Tibial nerve (tissue), 4 donors: ENCODE data around the gene SRA1. TPM values are rescaled to one million over a fixed set of nuclear protein-coding genes. Genes with fewer than 3 reads are reported as not detected.

ENCODE experiments used
- DNase-seq, 2 donors: peaks; one replicate each; pipeline ENCODE4 v3.0.0-alpha.2; 2019; ENCODE audit warnings: low spot score in 2 of 2
- H3K27ac ChIP-seq, 4 donors: fragments of 200-600 bp; sonication (generic) in 3 of 4; one replicate each; pipeline ENCODE4 v1.5.1; 2017 to 2019; ENCODE audit warnings: mild to moderate bottlenecking in 1 of 4
- H3K27me3 ChIP-seq, 2 donors: fragments of 200-600 bp; sonication (generic) in 1 of 2; one replicate each; pipeline versions ENCODE4 v1.5.1 to v1.6.0; 2017 to 2019
- H3K36me3 ChIP-seq, 3 donors: fragments of 200-600 bp; sonication (generic); one replicate each; pipeline ENCODE4 v1.5.1; 2018 to 2019
- H3K4me1 ChIP-seq, 4 donors: fragments of 200-600 bp; sonication (generic) in 3 of 4; one replicate each; pipeline ENCODE4 v1.5.1; 2017 to 2019
- H3K4me3 ChIP-seq, 4 donors: fragments of 200-600 bp; sonication (generic) in 3 of 4; one replicate each; pipeline ENCODE4 v1.5.1; 2017 to 2019; ENCODE audit warnings: mild to moderate bottlenecking in 1 of 4, moderate library complexity in 1 of 4
- H3K9me3 ChIP-seq, 4 donors: fragments of 200-600 bp; sonication (generic) in 3 of 4; one replicate each; pipeline ENCODE4 v1.5.1; 2017 to 2019
- EP300 ChIP-seq, 2 donors: sonication (generic); formaldehyde crosslinking; IDR thresholded peaks; one replicate each; pipeline ENCODE4 v1.6.1; 2017; ENCODE audit warnings: antibody characterized with exemption in 2 of 2, mild to moderate bottlenecking in 1 of 2
- POLR2A ChIP-seq, 2 donors: fragments of 450-650 bp; IDR thresholded peaks; one replicate each; pipeline ENCODE4 v1.6.1; 2017; ENCODE audit warnings: antibody characterized with exemption in 2 of 2, mild to moderate bottlenecking in 2 of 2, moderate library complexity in 2 of 2
- WGBS, 2 donors: methylation state at CpG; one replicate each; pipeline ENCODE4 v1.1.5; 2018; 5-methylcytosine and 5-hydroxymethylcytosine counted together
- total RNA-seq, 4 donors: library from RNA; depleted of rRNA; stranded (reverse); fragments of >200 nt; gene quantifications; one replicate each; pipeline ENCODE4 v1.1.0, GENCODE V29; 2016
- TF ChIP-seq, protein P1 (sequence below), 5 experiments: fragments of 200-600 bp in 3 of 5; fragments of 450-650 bp in 2 of 5; sonication (generic) in 3 of 5; IDR thresholded peaks; one replicate each; pipeline ENCODE4 v1.5.1; 2016 to 2019; ENCODE audit warnings: antibody characterized with exemption in 5 of 5, mild to moderate bottlenecking in 3 of 5, moderate library complexity in 2 of 5

SRA1 gene
- total RNA-seq, 4 donors from 2014 or later: 16.6 to 23.7 (median 19.2) TPM

DNA sequence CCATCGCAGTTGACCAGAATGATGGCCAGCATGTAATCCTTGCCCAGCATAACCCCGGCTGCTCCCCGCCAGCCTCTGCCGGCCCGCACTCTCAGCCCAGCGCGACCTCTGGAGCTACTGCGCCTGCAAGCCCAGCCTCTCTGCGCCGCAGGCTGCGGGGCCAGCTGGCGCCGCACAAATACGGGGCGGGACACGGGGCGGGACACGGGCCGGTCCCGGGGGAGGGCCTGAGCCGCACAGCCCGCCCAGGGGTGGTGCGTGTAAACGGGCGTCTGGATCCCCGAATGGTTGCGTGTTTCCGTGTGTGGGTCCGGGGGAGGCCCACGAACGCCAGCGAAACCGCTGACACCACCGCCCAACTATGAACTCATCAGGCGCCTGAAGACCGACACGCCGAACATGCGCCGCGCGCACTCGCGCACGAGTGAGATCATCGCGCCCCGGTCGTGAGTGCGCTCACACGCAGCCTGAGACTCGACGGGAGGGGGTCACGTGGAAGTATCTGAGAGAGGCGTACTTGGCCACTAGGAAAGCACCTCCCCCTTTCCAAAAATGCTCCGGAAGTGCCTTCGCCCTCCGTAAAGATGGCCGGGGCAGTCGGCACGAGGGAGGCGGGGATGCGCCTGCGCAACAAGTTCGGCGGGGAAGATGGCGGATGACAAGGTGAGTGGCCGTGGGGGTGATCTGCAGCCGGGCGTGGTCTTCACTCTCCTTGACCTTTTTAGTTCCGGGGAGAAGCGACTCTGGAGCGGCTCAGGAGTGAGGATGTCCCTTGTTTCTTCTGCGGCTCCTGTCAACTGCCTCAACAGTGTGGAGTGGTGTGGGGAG, 7.1 kb upstream of the SRA1 start, which contains the start of the genes APBB3 and SLC35A4:
APBB3 (minus strand) TSS at position 403 of the 828 bp plus-strand sequence; CDS start at position 50, 353 bp downstream.
SLC35A4 (plus strand) TSS at position 633 of the 828 bp plus-strand sequence. CDS start 2,342 bp downstream, outside the sequence.
- 1% methylated on average over 39 to 59 of the region's 74 CpGs for WGBS, 2 donors
- Histone ChIP-seq H3K36me3 (peaks cover 0 to 68% (median 2%) of the 10 kb centered on the region in 3 donors), H3K27me3 (no peaks in the 10 kb centered on the region), H3K9me3 (no peaks in the 10 kb centered on the region), H3K4me3 (peak within 1 kb of the TSS; percentile 58 to 97 (median 74)), H3K27ac (peak within 1 kb of the TSS; percentile 95 to 98 (median 96)), H3K4me1 (peaks cover 0 to 64% (median 25%) of the 10 kb centered on the region in 4 donors)
- peak; percentile 97 to 99 for TF ChIP-seq EP300 (IDR thresholded peaks at IDR 0.05)
- TF ChIP-seq POLR2A (IDR thresholded peaks at IDR 0.05): peak in 1 of 2 donors; percentile 91
- TF ChIP-seq, protein P1, sequence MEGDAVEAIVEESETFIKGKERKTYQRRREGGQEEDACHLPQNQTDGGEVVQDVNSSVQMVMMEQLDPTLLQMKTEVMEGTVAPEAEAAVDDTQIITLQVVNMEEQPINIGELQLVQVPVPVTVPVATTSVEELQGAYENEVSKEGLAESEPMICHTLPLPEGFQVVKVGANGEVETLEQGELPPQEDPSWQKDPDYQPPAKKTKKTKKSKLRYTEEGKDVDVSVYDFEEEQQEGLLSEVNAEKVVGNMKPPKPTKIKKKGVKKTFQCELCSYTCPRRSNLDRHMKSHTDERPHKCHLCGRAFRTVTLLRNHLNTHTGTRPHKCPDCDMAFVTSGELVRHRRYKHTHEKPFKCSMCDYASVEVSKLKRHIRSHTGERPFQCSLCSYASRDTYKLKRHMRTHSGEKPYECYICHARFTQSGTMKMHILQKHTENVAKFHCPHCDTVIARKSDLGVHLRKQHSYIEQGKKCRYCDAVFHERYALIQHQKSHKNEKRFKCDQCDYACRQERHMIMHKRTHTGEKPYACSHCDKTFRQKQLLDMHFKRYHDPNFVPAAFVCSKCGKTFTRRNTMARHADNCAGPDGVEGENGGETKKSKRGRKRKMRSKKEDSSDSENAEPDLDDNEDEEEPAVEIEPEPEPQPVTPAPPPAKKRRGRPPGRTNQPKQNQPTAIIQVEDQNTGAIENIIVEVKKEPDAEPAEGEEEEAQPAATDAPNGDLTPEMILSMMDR (IDR thresholded peaks at IDR 0.05): peak in 2 of 5 experiments; percentile 15 to 57
- peak; percentile 94 to 96 for DNase-seq

DNA sequence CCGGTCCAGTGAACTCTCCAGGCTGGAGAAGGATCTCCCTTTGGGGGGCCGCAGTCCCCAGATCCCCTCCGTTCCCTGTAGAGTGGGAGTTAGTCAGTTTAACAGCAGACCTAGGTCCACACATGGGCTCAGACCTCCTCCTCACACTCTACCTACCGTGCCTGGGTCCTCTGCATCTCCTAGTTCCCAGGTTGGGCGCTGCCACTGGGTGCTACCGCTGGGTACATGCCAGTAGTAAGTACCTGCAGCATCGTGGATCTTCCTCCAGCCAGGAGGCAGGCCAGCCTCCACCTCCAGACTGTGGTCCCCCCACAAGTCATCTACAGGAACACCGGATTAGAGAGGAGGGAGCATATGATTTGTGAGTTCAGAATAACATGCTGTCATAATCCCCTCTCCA, 6.3 kb upstream of the SRA1 start:
- no peak for DNase-seq
- peaks cover 0 to 70% (median 2%) of the 10 kb centered on the region in 3 donors for H3K36me3 ChIP-seq

DNA sequence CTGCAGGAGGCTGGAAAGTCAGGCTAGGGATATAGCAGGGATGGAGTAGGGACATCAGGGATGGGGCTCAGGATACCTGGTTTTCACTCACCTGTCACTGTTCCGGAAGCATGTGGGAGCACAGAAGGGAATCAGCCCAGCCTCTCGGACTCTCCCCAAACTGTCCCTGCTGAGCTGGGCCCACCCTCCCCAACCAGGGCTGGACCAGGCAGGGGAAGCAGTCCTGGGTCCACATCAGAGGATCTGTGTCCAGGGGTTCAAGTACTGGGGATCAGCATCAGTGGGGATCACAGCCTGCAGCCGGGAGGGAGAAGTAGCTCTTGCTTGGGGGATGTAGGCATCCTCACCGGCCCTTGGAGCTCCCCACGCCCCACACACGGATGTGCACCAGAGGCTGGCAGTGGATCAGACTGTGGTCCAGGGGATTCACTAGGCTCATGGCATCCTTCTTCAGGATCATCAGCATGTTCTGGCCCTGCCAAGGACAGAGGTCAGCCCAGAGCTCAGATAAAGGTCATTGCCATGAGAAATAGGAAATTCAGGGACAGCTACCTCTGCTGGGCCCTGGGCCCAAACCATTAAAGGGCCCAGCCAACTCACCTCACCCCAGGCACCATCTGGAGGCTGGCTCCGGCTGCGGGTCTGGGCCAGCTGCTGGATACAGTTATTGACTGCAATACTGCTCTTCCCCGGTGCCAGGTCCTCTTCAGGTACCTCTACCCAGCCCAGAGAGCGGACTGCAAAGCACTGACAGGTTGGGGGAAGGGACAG, 4.7 kb upstream of the SRA1 start:
- peak overlapping the region in 1 of 4 donors; percentile 13 for H3K27ac ChIP-seq
- H3K36me3 ChIP-seq: peaks cover 0 to 60% (median 0%) of the 10 kb centered on the region in 3 donors
- H3K27me3 ChIP-seq: no peaks in the 10 kb centered on the region
- WGBS, 2 donors: 90% methylated on average over 8 to 10 of the region's 10 CpGs
- no peak for DNase-seq
- TF ChIP-seq, protein P1 (IDR thresholded peaks at IDR 0.05): no peak
- TF ChIP-seq EP300 (IDR thresholded peaks at IDR 0.05): no peak
- no peak for TF ChIP-seq POLR2A (IDR thresholded peaks at IDR 0.05)
- H3K4me3 ChIP-seq: no peak overlapping the region
- H3K4me1 ChIP-seq: peaks cover 0 to 57% (median 28%) of the 10 kb centered on the region in 4 donors
- H3K9me3 ChIP-seq: no peaks in the 10 kb centered on the region

More for the DNA sequence above, 6.3 kb upstream of the SRA1 start:
- WGBS, 2 donors: 64 to 69% methylated on average over 8 of the region's 8 CpGs
- Histone ChIP-seq H3K9me3 (no peaks in the 10 kb centered on the region), H3K27me3 (no peaks in the 10 kb centered on the region), H3K4me1 (peaks cover 0 to 60% (median 25%) of the 10 kb centered on the region in 4 donors), H3K27ac (peak overlapping the region; percentile 95 to 98 (median 96)), H3K4me3 (peak overlapping the region; percentile 58 to 97 (median 74))
- TF ChIP-seq, protein P1 (IDR thresholded peaks at IDR 0.05): no peak
- TF ChIP-seq EP300 (IDR thresholded peaks at IDR 0.05): no peak
- TF ChIP-seq POLR2A (IDR thresholded peaks at IDR 0.05): no peak

DNA sequence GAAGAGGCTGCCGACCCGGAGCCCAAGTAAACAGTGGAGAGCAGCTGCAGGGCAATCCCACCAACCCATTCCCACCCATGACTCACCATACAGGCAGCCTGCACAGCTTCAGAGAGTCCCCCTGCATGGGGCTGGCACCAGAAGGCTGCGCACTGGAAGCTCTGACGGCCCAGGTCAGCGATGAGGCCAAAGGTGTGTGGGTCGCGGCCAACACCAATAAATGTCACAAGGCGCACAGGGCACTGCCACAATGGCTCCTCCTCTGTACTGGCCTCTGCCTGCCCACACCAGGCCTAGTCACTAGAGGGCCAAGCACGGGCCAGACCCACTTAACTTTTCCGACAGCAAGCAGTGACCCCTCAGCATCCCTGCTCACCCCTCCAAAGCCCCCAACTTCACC, 3.0 kb upstream of the SRA1 start:
- Histone ChIP-seq H3K9me3 (no peaks in the 10 kb centered on the region), H3K27ac (no peak overlapping the region), H3K27me3 (no peaks in the 10 kb centered on the region), H3K4me1 (peaks cover 0 to 57% (median 30%) of the 10 kb centered on the region in 4 donors), H3K36me3 (peaks cover 0 to 46% (median 0%) of the 10 kb centered on the region in 3 donors), H3K4me3 (no peak overlapping the region)
- TF ChIP-seq, protein P1 (IDR thresholded peaks at IDR 0.05): no peak
- no peak for TF ChIP-seq POLR2A (IDR thresholded peaks at IDR 0.05)
- no peak for TF ChIP-seq EP300 (IDR thresholded peaks at IDR 0.05)
- WGBS, 2 donors: 82 to 86% methylated on average over 6 to 10 of the region's 10 CpGs
- no peak for DNase-seq
